ENCODE results near the gene MDC1. TPM values are rescaled to one million over a fixed set of nuclear protein-coding genes. Genes with fewer than 3 reads are reported as not detected.
A peak's percentile ranks its signal among the peaks of the same experiment; 100 is the strongest.
"Not testable (repeated sequence)": the region's sequence is repeated elsewhere in the genome, so short reads cannot be mapped to it uniquely, and the experiment has no call there.

MDC1 gene
- total RNA-seq, 1 experiment from 2014 or later, result 46.6 TPM

DNA sequence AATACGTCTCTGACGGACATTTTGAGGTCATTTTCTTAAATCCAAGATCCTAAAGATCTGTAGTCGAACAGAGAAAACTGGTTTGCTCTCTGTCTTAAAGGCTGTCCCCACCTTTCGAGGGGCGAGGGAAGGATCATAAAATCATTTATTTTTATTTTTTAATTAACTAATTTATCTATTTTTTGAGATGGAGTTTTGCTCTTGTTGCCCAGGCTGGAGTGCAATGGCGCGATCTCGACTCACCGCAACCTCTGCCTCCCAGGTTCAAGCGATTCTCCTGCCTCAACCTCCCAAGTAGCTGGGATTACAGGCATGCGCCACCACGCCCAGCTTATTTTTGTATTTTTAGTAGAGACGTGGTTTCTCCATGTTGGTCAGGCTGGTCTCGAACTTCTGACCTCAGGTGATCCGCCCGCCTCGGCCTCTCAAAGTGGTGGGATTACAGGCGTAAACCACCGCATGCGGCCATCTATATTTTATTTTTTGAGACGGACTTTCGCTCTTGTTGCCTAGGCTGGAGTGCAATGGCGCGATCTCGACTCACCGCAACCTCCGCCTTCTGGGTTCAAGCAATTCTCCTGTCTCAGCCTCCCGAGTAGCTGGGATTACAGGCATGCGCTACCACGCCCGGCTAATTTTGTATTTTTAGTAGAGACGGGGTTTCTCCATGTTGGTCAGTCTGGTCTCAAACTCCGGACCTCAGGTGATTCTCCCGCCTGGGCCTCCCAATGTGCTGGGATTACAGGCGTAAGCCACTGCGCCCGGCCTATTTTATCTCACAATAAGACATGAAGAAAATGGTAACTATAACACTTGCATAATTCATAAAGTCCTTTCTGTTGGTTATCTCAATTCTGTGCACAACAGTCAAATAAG is 1.0 kb upstream of the MDC1 start:
- H3K27me3 Mint-ChIP-seq (ENCODE audit: insufficient read depth, unreplicated experiment); DNase-seq; H3K36me3 ChIP-seq (ENCODE audit: control insufficient read depth, insufficient read depth, low read length); H3K9me3 ChIP-seq; H3K9me3 Mint-ChIP-seq (ENCODE audit: unreplicated experiment); H3K27me3 ChIP-seq (replicated peaks; ENCODE audit: control insufficient read depth, insufficient read depth, low read length): not testable (repeated sequence)
- POLR2A ChIA-PET, result interaction anchor here (0.9 to 1.3 kb wide), 10 partner anchors 22 to 224 kb away, joined by 3 to 9 read pairs (median 4); partner anchors contain the start of genes ABCF1, C6orf136, DHX16 and MRPS18B
- TSS peak; percentile 55 for BruUV-seq (replicated peaks)
- peak overlapping the region; percentile 54 for H3K4me3 ChIP-seq (ENCODE audit: low read depth, low read length)
- Mint-ChIP-seq H3K27ac (ENCODE audit: unreplicated experiment) (peak overlapping the region; percentile 100), H3K4me3 (ENCODE audit: unreplicated experiment) (peak overlapping the region; percentile 95), H3K36me3 (ENCODE audit: insufficient read depth, unreplicated experiment) (peaks cover 61% of the 10 kb centered on the region), H3K4me1 (ENCODE audit: low read depth, unreplicated experiment) (peaks cover 22% of the 10 kb centered on the region)
- CTCF ChIA-PET, result interaction anchor here (0.6 to 1.7 kb wide), 8 partner anchors 14 to 369 kb away, joined by 3 to 17 read pairs (median 6); partner anchors contain the start of genes DHX16 and NRM
- H3K4me1 ChIP-seq, result peaks cover 13% of the 10 kb centered on the region; the same call in 1 of the 2 replicates
- intact Hi-C loops (cut with micrococcal nuclease; ENCODE audit: unreplicated experiment), result loop anchor here (1.0 to 5.0 kb wide), 6 partner anchors 23 to 506 kb away; partner anchors contain the start of genes DHX16, FLOT1, NRM and TRIM26

DNA sequence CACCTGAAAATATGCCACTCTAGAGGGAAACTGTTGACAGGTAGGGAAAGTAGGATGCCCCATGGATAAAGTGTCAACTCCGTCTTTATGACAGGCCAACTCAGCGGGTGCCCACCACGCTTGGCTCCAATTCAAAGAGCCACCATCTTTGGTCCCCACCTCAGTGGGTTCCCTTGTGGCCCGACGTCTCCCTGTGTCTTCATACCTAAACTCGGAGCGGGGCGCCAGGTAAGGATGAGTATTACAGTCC is 277 bp downstream of the MDC1 start:
- ChIA-PET CTCF (interaction anchor here (0.6 to 1.7 kb wide), 8 partner anchors 11 to 371 kb away, joined by 3 to 17 read pairs (median 6); partner anchors contain the start of genes DHX16 and NRM), POLR2A (interaction anchor here (0.6 to 1.3 kb wide), 17 partner anchors 21 to 1092 kb away, joined by 3 to 22 read pairs (median 4); partner anchors contain the start of genes ABCF1, C6orf136, DHX16 and MRPS18B)
- Histone ChIP-seq H3K27me3 (replicated peaks; ENCODE audit: control insufficient read depth, insufficient read depth, low read length) (no peaks in the 10 kb centered on the region), H3K4me3 (ENCODE audit: low read depth, low read length) (peak overlapping the region; percentile 56), H3K9me3 (no peaks in the 10 kb centered on the region), H3K4me1 (peaks cover 6% of the 10 kb centered on the region; the same call in 1 of the 2 replicates), H3K36me3 (ENCODE audit: control insufficient read depth, insufficient read depth, low read length) (peaks cover 5% of the 10 kb centered on the region; the same call in 1 of the 2 replicates)
- Mint-ChIP-seq H3K4me1 (ENCODE audit: low read depth, unreplicated experiment) (peaks cover 14% of the 10 kb centered on the region), H3K27ac (ENCODE audit: unreplicated experiment) (peak overlapping the region; percentile 100), H3K36me3 (ENCODE audit: insufficient read depth, unreplicated experiment) (peaks cover 58% of the 10 kb centered on the region), H3K9me3 (ENCODE audit: unreplicated experiment) (no peaks in the 10 kb centered on the region), H3K4me3 (ENCODE audit: unreplicated experiment) (peak overlapping the region; percentile 95), H3K27me3 (ENCODE audit: insufficient read depth, unreplicated experiment) (no peaks in the 10 kb centered on the region)
- no peak for DNase-seq
- no TSS peak for BruUV-seq (replicated peaks)
- intact Hi-C loops (cut with micrococcal nuclease; ENCODE audit: unreplicated experiment), result loop anchor here (1.0 to 5.0 kb wide), 6 partner anchors 22 to 505 kb away; partner anchors contain the start of genes DHX16, FLOT1, NRM and TRIM26
- TF ChIP-seq CTCF (IDR thresholded peaks at IDR 0.05; ENCODE audit: insufficient read depth in 1 of 2, low read depth in 1 of 2, low read length in 1 of 2, severe bottlenecking in 1 of 2, unreplicated experiment in 1 of 2), result no peak

DNA sequence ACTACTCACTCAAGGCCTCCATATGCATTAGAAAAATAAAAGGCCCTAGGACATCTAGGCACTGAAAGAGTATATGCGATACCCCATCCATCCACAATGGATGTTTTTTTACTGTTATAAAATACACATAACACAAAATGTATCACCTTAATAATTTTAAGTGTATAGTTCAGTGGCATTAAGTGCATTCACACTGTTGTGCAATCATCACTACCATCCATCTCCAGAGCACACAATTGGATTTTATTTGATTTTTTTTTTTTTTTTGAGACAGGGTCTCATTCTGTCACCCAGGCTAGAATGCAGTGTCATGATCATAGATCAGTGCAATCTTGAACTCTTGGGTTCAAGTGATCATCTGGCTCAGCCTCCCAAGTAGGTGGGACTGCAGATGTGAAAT is 2.8 kb downstream of the MDC1 start:
- Mint-ChIP-seq H3K4me1 (ENCODE audit: low read depth, unreplicated experiment) (peaks cover 14% of the 10 kb centered on the region), H3K27me3 (ENCODE audit: insufficient read depth, unreplicated experiment) (no peaks in the 10 kb centered on the region), H3K36me3 (ENCODE audit: insufficient read depth, unreplicated experiment) (peaks cover 51% of the 10 kb centered on the region), H3K4me3 (ENCODE audit: unreplicated experiment) (no peak overlapping the region), H3K9me3 (ENCODE audit: unreplicated experiment) (no peaks in the 10 kb centered on the region), H3K27ac (ENCODE audit: unreplicated experiment) (no peak overlapping the region)
- no peak overlapping the region for H3K4me3 ChIP-seq (ENCODE audit: low read depth, low read length)
- DNase-seq, result no peak
- POLR2A ChIA-PET, result interaction anchor here (0.6 kb wide), 1 partner anchor 312 kb away, joined by 3 read pairs; no protein-coding TSS in a partner anchor
- peaks cover 5% of the 10 kb centered on the region; the same call in 1 of the 2 replicates for H3K4me1 ChIP-seq
- peaks cover 4% of the 10 kb centered on the region; the same call in 1 of the 2 replicates for H3K36me3 ChIP-seq (ENCODE audit: control insufficient read depth, insufficient read depth, low read length)
- H3K9me3 ChIP-seq, result no peaks in the 10 kb centered on the region
- CTCF ChIA-PET, result no interaction called here
- no peaks in the 10 kb centered on the region for H3K27me3 ChIP-seq (replicated peaks; ENCODE audit: control insufficient read depth, insufficient read depth, low read length)
- TF ChIP-seq CTCF (IDR thresholded peaks at IDR 0.05; ENCODE audit: insufficient read depth in 1 of 2, low read depth in 1 of 2, low read length in 1 of 2, severe bottlenecking in 1 of 2, unreplicated experiment in 1 of 2), result no peak
- intact Hi-C loops (cut with micrococcal nuclease; ENCODE audit: unreplicated experiment), result no loop called here
- no TSS peak for BruUV-seq (replicated peaks)

All from Caco-2 (cell line).